A673 (cell line): Measurements from ENCODE around the gene ALDH1B1.

ENCODE experiments used
- EZH2 ChIP-seq: fragments of 200-600 bp; sonication (generic); IDR thresholded peaks from 2 replicates; pipeline ENCODE4 v1.6.1; 2017; ENCODE audit warnings: borderline replicate concordance, low read depth, mild to moderate bottlenecking, mixed read lengths, antibody characterized with exemption, low read length; ENCODE audit not compliant: poor library complexity, severe bottlenecking
- TF ChIP-seq, protein P1 (sequence below): fragments of 300-800, 200-600 bp; sonication (generic); conservative IDR thresholded peaks from 2 replicates; pipeline ENCODE4 v1.5.1; 2017; ENCODE audit warnings: low read depth, mild to moderate bottlenecking, antibody characterized with exemption, low read length, moderate library complexity, mixed read lengths

DNA sequence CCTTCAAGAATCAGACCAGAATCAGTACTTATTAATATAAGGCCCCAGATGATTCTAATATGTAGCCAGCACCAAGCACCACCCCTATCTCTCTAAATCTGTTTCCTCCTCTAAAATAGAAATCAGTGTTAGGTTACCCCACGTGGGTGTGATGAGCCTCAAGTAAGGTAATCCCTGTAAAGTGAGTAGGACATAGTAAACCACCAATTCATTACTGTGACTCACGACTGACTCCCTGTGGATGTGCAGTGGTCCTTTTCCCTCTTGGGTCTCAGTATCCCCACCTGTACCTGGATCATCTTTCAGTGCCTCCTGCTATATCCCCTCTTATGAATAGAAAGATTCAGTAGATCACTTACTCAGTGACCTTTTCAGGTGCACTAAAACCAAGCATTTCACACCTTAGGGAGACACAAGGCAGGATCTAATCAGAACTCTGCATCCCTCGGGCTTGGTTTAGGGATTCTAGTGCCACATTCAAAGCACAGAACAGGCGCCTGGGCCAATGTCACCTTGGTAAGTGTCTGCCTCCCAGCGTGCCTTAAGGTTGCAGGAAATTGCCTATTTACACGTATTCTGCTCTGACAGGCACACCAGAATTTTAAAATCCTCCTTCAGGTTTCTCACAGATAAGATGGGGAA, 12.2 kb upstream of the ALDH1B1 start:
- TF ChIP-seq, protein P1, sequence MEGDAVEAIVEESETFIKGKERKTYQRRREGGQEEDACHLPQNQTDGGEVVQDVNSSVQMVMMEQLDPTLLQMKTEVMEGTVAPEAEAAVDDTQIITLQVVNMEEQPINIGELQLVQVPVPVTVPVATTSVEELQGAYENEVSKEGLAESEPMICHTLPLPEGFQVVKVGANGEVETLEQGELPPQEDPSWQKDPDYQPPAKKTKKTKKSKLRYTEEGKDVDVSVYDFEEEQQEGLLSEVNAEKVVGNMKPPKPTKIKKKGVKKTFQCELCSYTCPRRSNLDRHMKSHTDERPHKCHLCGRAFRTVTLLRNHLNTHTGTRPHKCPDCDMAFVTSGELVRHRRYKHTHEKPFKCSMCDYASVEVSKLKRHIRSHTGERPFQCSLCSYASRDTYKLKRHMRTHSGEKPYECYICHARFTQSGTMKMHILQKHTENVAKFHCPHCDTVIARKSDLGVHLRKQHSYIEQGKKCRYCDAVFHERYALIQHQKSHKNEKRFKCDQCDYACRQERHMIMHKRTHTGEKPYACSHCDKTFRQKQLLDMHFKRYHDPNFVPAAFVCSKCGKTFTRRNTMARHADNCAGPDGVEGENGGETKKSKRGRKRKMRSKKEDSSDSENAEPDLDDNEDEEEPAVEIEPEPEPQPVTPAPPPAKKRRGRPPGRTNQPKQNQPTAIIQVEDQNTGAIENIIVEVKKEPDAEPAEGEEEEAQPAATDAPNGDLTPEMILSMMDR = no peak
- no peak for TF ChIP-seq EZH2
